ENCODE measurements around the gene RXRA. TPM values are rescaled to one million over a fixed set of nuclear protein-coding genes. Genes with fewer than 3 reads are reported as not detected.

RXRA gene
- total RNA-seq, 1 experiment from 2014 or later: 19.1 TPM

GRCh38 chr9:134429481-134429880, 103.2 kb downstream of the RXRA start:
- DNase-seq (ENCODE audit: low read depth): no peak

- DNase-seq (ENCODE audit: low read depth): no peak
Observed at GRCh38 chr9:134431095-134431494, 104.8 kb downstream of the RXRA start.

- no peak for DNase-seq (ENCODE audit: low read depth)
Observed at GRCh38 chr9:134431626-134432025, 105.4 kb downstream of the RXRA start.

- DNase-seq (ENCODE audit: low read depth): no peak
Observed at GRCh38 chr9:134432471-134432870, 106.2 kb downstream of the RXRA start.

- DNase-seq (ENCODE audit: low read depth): peak; percentile 62
Observed at GRCh38 chr9:134433101-134433500, 106.8 kb downstream of the RXRA start.

GRCh38 chr9:134433909-134434882, 107.9 kb downstream of the RXRA start:
- DNase-seq (ENCODE audit: low read depth): no peak

- peak; percentile 90 for DNase-seq (ENCODE audit: low read depth)
Observed at GRCh38 chr9:134434894-134435506, 108.7 kb downstream of the RXRA start.

GRCh38 chr9:134435550-134436378, 109.5 kb downstream of the RXRA start:
- DNase-seq (ENCODE audit: low read depth): no peak

GRCh38 chr9:134436379-134436762, 110.1 kb downstream of the RXRA start:
- DNase-seq (ENCODE audit: low read depth): no peak

GRCh38 chr9:134436911-134437310, 110.7 kb downstream of the RXRA start:
- DNase-seq (ENCODE audit: low read depth): no peak

- no peak for DNase-seq (ENCODE audit: low read depth)
Observed at GRCh38 chr9:134437403-134438194, 111.3 kb downstream of the RXRA start.

- no peak for DNase-seq (ENCODE audit: low read depth)
Observed at GRCh38 chr9:134438195-134438788, 112.0 kb downstream of the RXRA start.

- DNase-seq (ENCODE audit: low read depth): no peak
Observed at GRCh38 chr9:134439368-134439784, 113.1 kb downstream of the RXRA start.

- DNase-seq (ENCODE audit: low read depth): no peak
Observed at GRCh38 chr9:134440636-134441226, 114.5 kb downstream of the RXRA start.

- DNase-seq (ENCODE audit: low read depth): no peak
Observed at GRCh38 chr9:134441227-134442084, 115.2 kb downstream of the RXRA start.

- no peak for DNase-seq (ENCODE audit: low read depth)
Observed at GRCh38 chr9:134442085-134442474, 115.8 kb downstream of the RXRA start.

GRCh38 chr9:134442486-134443173, 116.4 kb downstream of the RXRA start:
- no peak for DNase-seq (ENCODE audit: low read depth)

Data from HT1080 (cell line).